KBM-7 (cell line): ENCODE results near the gene PLCB1.

Experiments used
- DNase-seq: peaks from one replicate; pipeline ENCODE4 v3.0.0-alpha.2; 2015
- in situ Hi-C: fragments of 300-500 bp; cut with MboI; formaldehyde crosslinking; loops from 2 replicates; pipeline ENCODE4 v1.14.3; 2020; ENCODE audit warnings: low sequenced_read_pairs, low pct_unique_long_range_greater_than_20kb, mixed read lengths

The PLCB1 gene

GRCh38 chr20:8667306-8667705 lies 535.2 kb downstream of the PLCB1 start:
- in situ Hi-C loops: no loop called here
- no peak for DNase-seq

- in situ Hi-C loops: no loop called here
- no peak for DNase-seq
Measured at GRCh38 chr20:8670207-8670892, 538.3 kb downstream of the PLCB1 start.

DNA sequence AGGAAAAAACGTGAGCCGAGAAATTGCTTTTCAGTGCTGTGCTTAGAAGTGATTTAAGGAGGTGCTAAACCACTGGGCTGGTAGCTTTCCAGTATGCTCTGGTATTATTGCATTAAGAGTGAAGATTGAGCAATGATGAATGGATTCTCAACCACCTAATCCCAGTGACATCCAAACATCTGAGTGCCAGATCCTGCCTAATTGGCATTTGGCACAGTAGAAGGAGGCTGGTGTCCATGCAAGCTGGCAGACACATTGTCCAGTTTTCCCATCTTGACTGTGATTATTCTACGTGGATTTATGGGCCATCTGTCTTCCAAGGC lies 538.8 kb downstream of the PLCB1 start:
- no peak for DNase-seq
- in situ Hi-C loops: no loop called here

DNA sequence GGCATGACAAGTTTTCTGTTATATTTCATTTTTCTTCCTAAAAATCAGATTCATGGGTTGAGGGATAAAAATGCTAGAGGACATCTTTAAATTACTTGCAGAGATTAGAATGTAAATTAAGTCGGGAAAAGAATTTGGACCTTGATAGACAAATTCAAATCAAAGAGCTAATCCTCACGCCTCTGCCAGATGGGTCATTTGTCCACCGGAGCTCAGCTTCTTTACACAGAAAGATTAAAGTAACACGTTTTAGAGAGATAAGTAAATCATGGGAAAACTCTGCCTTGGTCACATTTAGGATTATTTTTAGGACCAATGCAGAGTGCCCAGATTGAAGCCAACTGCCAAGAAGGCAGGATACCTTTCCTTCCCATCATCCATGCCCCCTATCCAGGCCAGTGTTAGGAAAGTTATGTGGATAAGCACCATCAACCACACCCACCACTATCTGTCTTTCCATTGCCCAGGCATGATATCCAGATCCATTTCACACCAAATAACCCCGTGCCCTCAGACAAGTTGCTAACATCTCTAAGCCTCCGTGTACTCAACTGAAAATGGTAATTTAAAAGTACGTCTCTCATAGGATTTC lies 539.4 kb downstream of the PLCB1 start:
- DNase-seq: no peak
- in situ Hi-C loops: no loop called here

DNA sequence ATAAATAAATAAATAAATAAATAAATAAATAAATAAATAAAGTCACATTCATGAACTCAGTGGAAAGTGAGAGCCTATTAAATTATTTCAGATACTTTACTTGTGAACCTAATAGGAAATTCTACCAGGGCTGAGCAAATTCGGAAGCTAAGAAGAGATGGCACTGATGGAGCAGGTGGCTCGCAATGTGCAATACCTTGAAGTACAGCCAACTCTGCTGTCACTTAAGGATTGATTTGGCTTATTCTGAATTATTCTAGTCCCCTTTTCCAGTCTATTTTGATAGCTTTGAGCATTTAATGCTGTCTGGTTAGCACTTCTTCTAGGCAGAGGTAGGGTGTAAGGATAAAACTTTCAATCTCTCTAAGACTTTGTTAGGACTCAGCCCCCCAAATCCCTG lies 541.0 kb downstream of the PLCB1 start:
- no peak for DNase-seq

GRCh38 chr20:8675896-8676295 lies 543.8 kb downstream of the PLCB1 start:
- DNase-seq: no peak
- in situ Hi-C loops: no loop called here

More for the DNA sequence above, 541.0 kb downstream of the PLCB1 start:
- in situ Hi-C loops: no loop called here

GRCh38 chr20:8678098-8678776 lies 546.2 kb downstream of the PLCB1 start:
- no peak for DNase-seq
- in situ Hi-C loops: no loop called here

DNA sequence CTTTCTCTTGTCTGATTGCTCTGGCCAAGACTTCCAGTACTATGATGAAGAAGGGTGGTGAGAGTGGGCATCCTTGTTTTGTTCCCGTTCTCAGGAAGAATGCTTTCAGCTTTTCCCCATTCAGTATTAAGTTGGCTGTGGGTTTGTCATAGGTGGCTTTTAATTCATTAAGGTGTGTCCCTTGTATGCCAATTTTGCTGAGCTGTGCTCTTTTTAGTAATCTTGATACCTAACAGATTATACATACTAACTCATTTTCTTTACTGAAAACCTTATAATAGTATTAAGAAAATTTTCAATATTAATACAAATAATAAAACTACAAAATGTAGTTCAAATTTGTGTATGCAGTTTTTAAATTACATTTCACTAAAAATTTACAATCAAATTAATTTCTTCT lies 557.3 kb downstream of the PLCB1 start:
- DNase-seq: no peak
- in situ Hi-C loops: no loop called here

- in situ Hi-C loops: no loop called here
- no peak for DNase-seq
Measured at GRCh38 chr20:8690074-8690473, 558.0 kb downstream of the PLCB1 start.

GRCh38 chr20:8693709-8694108 lies 561.6 kb downstream of the PLCB1 start:
- in situ Hi-C loops: no loop called here
- no peak for DNase-seq

GRCh38 chr20:8700756-8701155 lies 568.7 kb downstream of the PLCB1 start:
- DNase-seq: no peak
- in situ Hi-C loops: no loop called here

- in situ Hi-C loops: no loop called here
- no peak for DNase-seq
Measured at GRCh38 chr20:8706961-8707700, 575.1 kb downstream of the PLCB1 start.

- no peak for DNase-seq
Measured at GRCh38 chr20:8709627-8710026, 577.6 kb downstream of the PLCB1 start.

GRCh38 chr20:8711501-8711900 lies 579.4 kb downstream of the PLCB1 start:
- DNase-seq: no peak
- in situ Hi-C loops: no loop called here

More at GRCh38 chr20:8709627-8710026, 577.6 kb downstream of the PLCB1 start:
- in situ Hi-C loops: no loop called here

DNA sequence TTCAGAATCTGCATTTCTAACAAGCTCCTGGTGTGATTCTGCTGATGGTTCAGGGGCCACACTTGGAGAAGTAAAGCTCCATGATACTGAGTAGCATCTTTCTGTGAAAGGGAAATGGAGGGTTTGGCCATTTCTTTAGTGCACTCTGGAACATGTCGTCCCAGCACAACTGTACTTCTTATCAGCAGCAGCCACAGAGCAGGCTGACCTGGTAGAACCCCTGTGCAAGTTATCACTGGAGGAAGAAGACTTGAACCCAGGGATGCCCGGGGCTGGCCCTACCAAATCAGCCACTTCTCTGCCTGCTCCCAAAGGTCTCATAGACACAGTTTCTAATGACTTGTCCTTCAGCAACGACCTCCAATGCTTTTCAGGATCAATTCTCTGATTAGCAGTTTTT lies 582.1 kb downstream of the PLCB1 start:
- DNase-seq: no peak
- in situ Hi-C loops: no loop called here

- DNase-seq: no peak
- in situ Hi-C loops: no loop called here
Measured at GRCh38 chr20:8718279-8718678, 586.2 kb downstream of the PLCB1 start.

DNA sequence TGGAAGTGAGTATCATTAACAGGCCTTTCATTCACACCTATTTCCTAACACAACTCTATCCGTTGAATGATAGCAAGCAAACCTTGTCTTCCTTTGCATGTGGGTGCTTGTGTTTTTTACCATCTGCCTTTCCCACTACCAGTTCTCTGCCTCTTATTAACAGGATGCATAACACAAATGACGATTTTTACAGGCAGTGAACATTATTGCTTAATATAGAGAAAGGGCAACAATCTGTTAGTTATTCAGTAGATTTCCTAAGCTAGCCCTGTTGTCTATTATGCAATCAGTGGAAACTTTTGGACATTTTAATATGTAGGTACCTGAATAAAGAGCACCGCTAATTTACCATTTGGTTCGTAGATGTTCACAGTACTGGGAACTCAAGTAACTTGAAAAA lies 588.0 kb downstream of the PLCB1 start:
- no peak for DNase-seq
- in situ Hi-C loops: no loop called here

GRCh38 chr20:8721098-8721497 lies 589.0 kb downstream of the PLCB1 start:
- in situ Hi-C loops: no loop called here

DNA sequence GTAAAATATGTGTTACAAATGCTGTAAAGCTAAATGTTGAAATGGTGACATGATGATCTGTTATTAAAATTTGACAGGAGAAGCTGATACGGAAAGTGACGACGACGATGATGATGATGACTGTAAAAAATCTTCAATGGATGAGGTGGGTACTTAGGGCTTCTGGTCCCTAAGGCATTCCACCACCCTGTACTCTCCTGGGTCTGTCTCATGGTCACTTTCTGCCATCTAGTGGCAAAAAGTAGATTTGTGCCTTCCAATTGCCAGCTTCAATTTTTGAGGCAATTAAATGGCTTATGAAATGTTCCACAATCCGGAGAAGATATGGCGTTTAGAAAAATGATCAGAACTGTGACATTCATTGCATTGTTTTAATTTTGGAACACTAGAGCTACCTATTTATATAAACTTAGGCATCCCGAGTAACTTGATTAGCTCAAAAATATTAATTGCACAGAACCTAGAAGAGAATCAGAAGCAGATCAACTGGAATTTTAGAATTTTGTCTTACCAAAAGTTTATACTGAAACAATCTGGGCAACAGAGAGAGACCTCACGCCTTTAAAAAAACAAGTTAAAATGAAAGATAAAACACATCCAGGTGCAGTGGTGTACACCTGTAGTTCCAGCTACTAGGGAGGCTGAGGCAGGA lies 590.3 kb downstream of the PLCB1 start:
- in situ Hi-C loops: no loop called here
- peak; percentile 76 for DNase-seq

More at GRCh38 chr20:8721098-8721497, 589.0 kb downstream of the PLCB1 start:
- peak; percentile 58 for DNase-seq

DNA sequence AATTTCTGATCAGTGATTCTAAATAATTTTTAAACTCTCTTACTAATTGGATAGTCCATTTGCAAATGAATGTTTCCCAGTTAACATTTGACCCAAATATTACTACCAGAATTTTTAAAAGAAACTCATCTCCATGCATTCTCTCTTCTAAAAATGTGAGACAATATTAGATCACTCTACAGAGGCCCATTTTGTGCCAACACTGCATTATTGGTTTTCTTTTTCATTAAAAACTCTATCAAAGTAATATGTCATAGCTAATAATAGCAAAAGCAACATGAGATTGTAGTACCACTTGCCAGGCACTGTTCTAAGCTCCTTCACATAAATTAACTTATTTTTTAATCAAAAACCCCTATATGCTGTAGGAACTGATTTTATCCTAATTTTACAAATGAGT lies 591.2 kb downstream of the PLCB1 start:
- no peak for DNase-seq
- in situ Hi-C loops: no loop called here
